HepG2 (cell line): ENCODE measurements around the gene TENT4B. TPM values are rescaled to one million over a fixed set of nuclear protein-coding genes. Genes with fewer than 3 reads are reported as not detected.

Source experiments
- ARID4A ChIP-seq: sonication (generic); formaldehyde crosslinking; IDR thresholded peaks from 2 replicates; pipeline ENCODE4 v1.5.0; 2020; ENCODE audit warnings: mild to moderate bottlenecking, missing genetic modification reagents, borderline replicate concordance
- ASH2L ChIP-seq: fragments of 300-600, 200-600 bp; sonication (generic); IDR thresholded peaks from 2 replicates; pipeline ENCODE4 v1.7.0; 2017; ENCODE audit warnings: low read depth, mild to moderate bottlenecking, moderate library complexity, mixed read lengths, low read length; ENCODE audit not compliant: insufficient read length
- CAMTA2 ChIP-seq: sonication (generic); formaldehyde crosslinking; IDR thresholded peaks from 2 replicates; pipeline ENCODE4 v1.4.0; 2020; ENCODE audit warnings: mild to moderate bottlenecking, missing genetic modification reagents, borderline replicate concordance
- CBFB ChIP-seq: sonication (generic); formaldehyde crosslinking; IDR thresholded peaks from 2 replicates; pipeline ENCODE4 v1.4.0; 2020; ENCODE audit warnings: missing genetic modification reagents
- CTCF ChIP-seq: sonication (generic); formaldehyde crosslinking; IDR thresholded peaks from 2 replicates; pipeline ENCODE4 v1.5.0; 2020; ENCODE audit warnings: mild to moderate bottlenecking, missing genetic modification reagents, moderate library complexity
- EHMT2 ChIP-seq: fragments of 200-600 bp; sonication (generic); IDR thresholded peaks from 2 replicates; pipeline ENCODE4 v1.7.0; 2017; ENCODE audit warnings: antibody characterized with exemption, low read depth, low read length, borderline replicate concordance
- FOSL2 ChIP-seq: sonication (generic); formaldehyde crosslinking; IDR thresholded peaks from 2 replicates; pipeline ENCODE4 v1.4.0; 2020; ENCODE audit warnings: missing genetic modification reagents
- HINFP ChIP-seq: sonication (generic); formaldehyde crosslinking; IDR thresholded peaks from 2 replicates; pipeline ENCODE4 v1.4.0; 2020; ENCODE audit warnings: low read depth, mild to moderate bottlenecking, missing genetic modification reagents
- HOXA3 ChIP-seq: sonication (generic); formaldehyde crosslinking; IDR thresholded peaks from 2 replicates; pipeline ENCODE4 v1.5.0; 2020; ENCODE audit warnings: missing genetic modification reagents
- PITX1 ChIP-seq: sonication (generic); formaldehyde crosslinking; IDR thresholded peaks from 2 replicates; pipeline ENCODE4 v1.5.1; 2020; ENCODE audit warnings: mild to moderate bottlenecking, missing genetic modification reagents
- TFDP2 ChIP-seq: sonication (generic); formaldehyde crosslinking; IDR thresholded peaks from 2 replicates; pipeline ENCODE4 v1.4.0; 2020; ENCODE audit warnings: missing genetic modification reagents
- YEATS2 ChIP-seq: sonication (generic); formaldehyde crosslinking; IDR thresholded peaks from 2 replicates; pipeline ENCODE4 v1.4.0; 2020; ENCODE audit warnings: missing genetic modification reagents, borderline replicate concordance
- ZKSCAN8 ChIP-seq: IDR thresholded peaks from 2 replicates; pipeline ENCODE4 v1.6.1; 2016; ENCODE audit warnings: borderline replicate concordance, missing genetic modification reagents, missing compliant biosample characterization
- ZNF589 ChIP-seq: sonication (generic); formaldehyde crosslinking; conservative IDR thresholded peaks from 2 replicates; pipeline ENCODE4 v1.8.0; 2022; ENCODE audit warnings: mild to moderate bottlenecking, moderate library complexity, missing genetic modification reagents
- ZNF670 ChIP-seq: sonication (generic); formaldehyde crosslinking; IDR thresholded peaks from 2 replicates; pipeline ENCODE4 v1.8.0; 2022; ENCODE audit warnings: mild to moderate bottlenecking, missing genetic modification reagents, borderline replicate concordance
- ZNF724P ChIP-seq: sonication (generic); formaldehyde crosslinking; IDR thresholded peaks from 2 replicates; pipeline ENCODE4 v1.8.0; 2022; ENCODE audit warnings: missing genetic modification reagents, borderline replicate concordance
- polyA plus RNA-seq, 8 experiments: library from polyadenylated mRNA; depleted of rRNA in 3 of 8; stranded (reverse) in 7 of 8; unstranded in 1 of 8; fragments of >200 nt; fragmentation: Illumina TruSeq in 4 of 8; extraction: Trizol in 4 of 8; gene quantifications; 2 replicates each; pipeline versions ENCODE4 v1.2.1 to v1.2.3, GENCODE V29; 2011 to 2016; ENCODE audit warnings: low read depth in 4 of 8, missing spikeins in 1 of 8, mixed read lengths in 1 of 8; ENCODE audit not compliant: insufficient read depth in 1 of 8
- total RNA-seq, 5 experiments: library from RNA; depleted of rRNA; stranded (reverse); fragments of >200 nt; fragmentation: Illumina TruSeq; extraction: Trizol; gene quantifications; 2 replicates each; pipeline ENCODE4 v1.2.3, GENCODE V29; 2016; ENCODE audit warnings: low read depth in 1 of 5
- TF ChIP-seq, protein P1 (sequence below): sonication (generic); formaldehyde crosslinking; IDR thresholded peaks from 2 replicates; pipeline ENCODE4 v1.4.0; 2020; ENCODE audit warnings: missing genetic modification reagents

The TENT4B gene
- total and polyA plus RNA-seq, 2 of the 13 experiments (the other 11 are each of a cell fraction or from before 2014, with no cell fraction given): 15.0 to 32.8 TPM

- TF ChIP-seq ARID4A (no peak), CBFB (CRISPR knock-in tag) (no peak), PITX1 (0 out of 2 replicates have a peak, but pooled peaks have one; percentile 32), HOXA3 (CRISPR knock-in tag) (0 out of 2 replicates have a peak, but pooled peaks have one; percentile 30), CTCF (peak; percentile 81), ZKSCAN8 (CRISPR knock-in tag) (no peak), TFDP2 (no peak), CAMTA2 (0 out of 2 replicates have a peak, but pooled peaks have one; percentile 66), HINFP (CRISPR knock-in tag) (0 out of 2 replicates have a peak, but pooled peaks have one; percentile 18), FOSL2 (CRISPR knock-in tag) (no peak), ASH2L (no peak), ZNF724P (CRISPR knock-in tag) (0 out of 2 replicates have a peak, but pooled peaks have one; percentile 18), YEATS2 (CRISPR knock-in tag) (no peak), ZNF670 (CRISPR knock-in tag) (no peak), ZNF589 (CRISPR knock-in tag) (no peak), EHMT2 (no peak)
- TF ChIP-seq, protein P1, sequence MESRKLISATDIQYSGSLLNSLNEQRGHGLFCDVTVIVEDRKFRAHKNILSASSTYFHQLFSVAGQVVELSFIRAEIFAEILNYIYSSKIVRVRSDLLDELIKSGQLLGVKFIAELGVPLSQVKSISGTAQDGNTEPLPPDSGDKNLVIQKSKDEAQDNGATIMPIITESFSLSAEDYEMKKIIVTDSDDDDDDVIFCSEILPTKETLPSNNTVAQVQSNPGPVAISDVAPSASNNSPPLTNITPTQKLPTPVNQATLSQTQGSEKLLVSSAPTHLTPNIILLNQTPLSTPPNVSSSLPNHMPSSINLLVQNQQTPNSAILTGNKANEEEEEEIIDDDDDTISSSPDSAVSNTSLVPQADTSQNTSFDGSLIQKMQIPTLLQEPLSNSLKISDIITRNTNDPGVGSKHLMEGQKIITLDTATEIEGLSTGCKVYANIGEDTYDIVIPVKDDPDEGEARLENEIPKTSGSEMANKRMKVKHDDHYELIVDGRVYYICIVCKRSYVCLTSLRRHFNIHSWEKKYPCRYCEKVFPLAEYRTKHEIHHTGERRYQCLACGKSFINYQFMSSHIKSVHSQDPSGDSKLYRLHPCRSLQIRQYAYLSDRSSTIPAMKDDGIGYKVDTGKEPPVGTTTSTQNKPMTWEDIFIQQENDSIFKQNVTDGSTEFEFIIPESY (CRISPR knock-in tag): peak; percentile 9; the same call in 1 of the 2 replicates
Measured at GRCh38 chr16:50265260-50265659, 112.2 kb downstream of the TENT4B start (continued).
